B cell (primary cell): ENCODE results near the gene PLCG1.

ENCODE experiments used
- CTCF ChIP-seq: fragments of 200-600 bp; IDR thresholded peaks from one replicate; pipeline ENCODE4 v1.8.0; 2022; ENCODE audit warnings: antibody characterized with exemption, mild to moderate bottlenecking
- EZH2 ChIP-seq: IDR thresholded peaks from 2 replicates; pipeline ENCODE4 v1.6.1; 2012; ENCODE audit warnings: borderline replicate concordance, low read depth, mild to moderate bottlenecking, moderate library complexity, low read length; ENCODE audit not compliant: insufficient read depth, poor library complexity, severe bottlenecking

- TF ChIP-seq CTCF (no peak), EZH2 (no peak)
Measured at GRCh38 chr20:41119614-41120561, 17.5 kb upstream of the PLCG1 start.
